Liver (tissue), 3 donors: ENCODE data around the gene CCDC40.

ENCODE experiments used
- NR2F2 ChIP-seq: IDR thresholded peaks from 2 replicates; pipeline ENCODE4 v1.6.1; 2016; ENCODE audit warnings: antibody characterized with exemption
- RXRA ChIP-seq, 2 donors: IDR thresholded peaks; 2 replicates each; pipeline ENCODE4 v1.6.1; 2017 to 2018; ENCODE audit warnings: antibody characterized with exemption in 2 of 2, mild to moderate bottlenecking in 1 of 2
- SP1 ChIP-seq: IDR thresholded peaks from 2 replicates; pipeline ENCODE4 v1.6.1; 2018; ENCODE audit warnings: antibody characterized with exemption, mild to moderate bottlenecking
- TAF1 ChIP-seq: conservative IDR thresholded peaks from 2 replicates; pipeline ENCODE4 v1.6.1; 2016; ENCODE audit warnings: antibody characterized with exemption, mild to moderate bottlenecking
- YY1 ChIP-seq: IDR thresholded peaks from 2 replicates; pipeline ENCODE4 v1.6.1; 2016; ENCODE audit warnings: antibody characterized with exemption, mild to moderate bottlenecking
- TF ChIP-seq, protein P1 (sequence below): fragments of 150-350 bp; IDR thresholded peaks from 2 replicates; pipeline ENCODE4 v1.5.1; 2017; ENCODE audit warnings: improper control_type of control experiment, low read depth, low read length; ENCODE audit not compliant: missing input control
- TF ChIP-seq, protein P2 (sequence below): IDR thresholded peaks from 2 replicates; pipeline ENCODE4 v1.6.1; 2016; ENCODE audit warnings: antibody characterized with exemption, mild to moderate bottlenecking
- donor health status: healthy.
- donor health status: healthy.

DNA sequence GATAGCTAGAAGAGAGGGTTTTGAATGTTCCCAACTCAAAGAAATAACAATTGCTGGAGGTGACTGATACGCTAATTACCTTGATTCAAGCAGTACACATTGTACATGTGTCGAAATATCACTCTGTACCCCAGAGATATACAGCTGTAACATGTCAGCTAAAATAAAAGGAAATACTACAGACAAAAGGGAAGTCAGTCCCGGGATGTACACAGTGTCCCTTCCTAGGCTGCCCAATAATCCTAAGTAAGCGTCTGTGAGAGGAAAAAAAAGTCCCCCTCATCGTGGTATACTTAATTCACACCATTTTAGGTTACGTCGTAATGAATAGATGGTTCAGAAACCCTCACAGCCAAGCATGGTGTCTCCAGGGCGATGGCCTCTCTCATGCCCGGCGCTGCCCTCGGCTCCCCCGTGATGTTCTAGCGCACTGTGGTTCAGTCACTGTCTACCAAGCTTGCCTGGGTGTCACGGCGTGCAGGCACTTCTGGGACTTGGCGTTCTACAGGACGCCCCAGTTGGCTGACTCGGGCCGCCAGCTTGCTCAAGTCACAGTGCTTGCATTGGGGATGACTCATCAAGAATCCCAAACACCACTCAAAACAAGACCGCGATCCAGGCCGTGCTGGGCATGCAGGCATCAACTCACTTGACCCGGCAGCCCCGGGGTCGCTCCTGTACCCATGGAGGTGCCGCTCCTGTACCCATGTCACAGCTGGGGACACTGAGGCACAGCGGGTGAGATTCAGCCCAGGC, 27.6 kb downstream of the CCDC40 start:
- TF ChIP-seq, protein P1, sequence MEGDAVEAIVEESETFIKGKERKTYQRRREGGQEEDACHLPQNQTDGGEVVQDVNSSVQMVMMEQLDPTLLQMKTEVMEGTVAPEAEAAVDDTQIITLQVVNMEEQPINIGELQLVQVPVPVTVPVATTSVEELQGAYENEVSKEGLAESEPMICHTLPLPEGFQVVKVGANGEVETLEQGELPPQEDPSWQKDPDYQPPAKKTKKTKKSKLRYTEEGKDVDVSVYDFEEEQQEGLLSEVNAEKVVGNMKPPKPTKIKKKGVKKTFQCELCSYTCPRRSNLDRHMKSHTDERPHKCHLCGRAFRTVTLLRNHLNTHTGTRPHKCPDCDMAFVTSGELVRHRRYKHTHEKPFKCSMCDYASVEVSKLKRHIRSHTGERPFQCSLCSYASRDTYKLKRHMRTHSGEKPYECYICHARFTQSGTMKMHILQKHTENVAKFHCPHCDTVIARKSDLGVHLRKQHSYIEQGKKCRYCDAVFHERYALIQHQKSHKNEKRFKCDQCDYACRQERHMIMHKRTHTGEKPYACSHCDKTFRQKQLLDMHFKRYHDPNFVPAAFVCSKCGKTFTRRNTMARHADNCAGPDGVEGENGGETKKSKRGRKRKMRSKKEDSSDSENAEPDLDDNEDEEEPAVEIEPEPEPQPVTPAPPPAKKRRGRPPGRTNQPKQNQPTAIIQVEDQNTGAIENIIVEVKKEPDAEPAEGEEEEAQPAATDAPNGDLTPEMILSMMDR = no peak
- no peak for TF ChIP-seq RXRA (IDR thresholded peaks at IDR 0.05)
- no peak for TF ChIP-seq YY1
- peak; percentile 44 for TF ChIP-seq SP1
- TF ChIP-seq NR2F2 = no peak
- no peak for TF ChIP-seq TAF1
- TF ChIP-seq, protein P2, sequence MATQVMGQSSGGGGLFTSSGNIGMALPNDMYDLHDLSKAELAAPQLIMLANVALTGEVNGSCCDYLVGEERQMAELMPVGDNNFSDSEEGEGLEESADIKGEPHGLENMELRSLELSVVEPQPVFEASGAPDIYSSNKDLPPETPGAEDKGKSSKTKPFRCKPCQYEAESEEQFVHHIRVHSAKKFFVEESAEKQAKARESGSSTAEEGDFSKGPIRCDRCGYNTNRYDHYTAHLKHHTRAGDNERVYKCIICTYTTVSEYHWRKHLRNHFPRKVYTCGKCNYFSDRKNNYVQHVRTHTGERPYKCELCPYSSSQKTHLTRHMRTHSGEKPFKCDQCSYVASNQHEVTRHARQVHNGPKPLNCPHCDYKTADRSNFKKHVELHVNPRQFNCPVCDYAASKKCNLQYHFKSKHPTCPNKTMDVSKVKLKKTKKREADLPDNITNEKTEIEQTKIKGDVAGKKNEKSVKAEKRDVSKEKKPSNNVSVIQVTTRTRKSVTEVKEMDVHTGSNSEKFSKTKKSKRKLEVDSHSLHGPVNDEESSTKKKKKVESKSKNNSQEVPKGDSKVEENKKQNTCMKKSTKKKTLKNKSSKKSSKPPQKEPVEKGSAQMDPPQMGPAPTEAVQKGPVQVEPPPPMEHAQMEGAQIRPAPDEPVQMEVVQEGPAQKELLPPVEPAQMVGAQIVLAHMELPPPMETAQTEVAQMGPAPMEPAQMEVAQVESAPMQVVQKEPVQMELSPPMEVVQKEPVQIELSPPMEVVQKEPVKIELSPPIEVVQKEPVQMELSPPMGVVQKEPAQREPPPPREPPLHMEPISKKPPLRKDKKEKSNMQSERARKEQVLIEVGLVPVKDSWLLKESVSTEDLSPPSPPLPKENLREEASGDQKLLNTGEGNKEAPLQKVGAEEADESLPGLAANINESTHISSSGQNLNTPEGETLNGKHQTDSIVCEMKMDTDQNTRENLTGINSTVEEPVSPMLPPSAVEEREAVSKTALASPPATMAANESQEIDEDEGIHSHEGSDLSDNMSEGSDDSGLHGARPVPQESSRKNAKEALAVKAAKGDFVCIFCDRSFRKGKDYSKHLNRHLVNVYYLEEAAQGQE = no peak
